PC-9 (cell line): ENCODE measurements around the gene HIBADH.

Experiments
- EZH2 ChIP-seq: fragments of 200-600 bp; sonication (generic); IDR thresholded peaks from 2 replicates; pipeline ENCODE4 v1.8.0; 2017; ENCODE audit warnings: antibody characterized with exemption, low read depth
- TF ChIP-seq, protein P1 (sequence below): fragments of 200-600 bp; sonication (generic); conservative IDR thresholded peaks from 2 replicates; pipeline ENCODE4 v1.6.1; 2017; ENCODE audit warnings: mixed run types, antibody characterized with exemption, mild to moderate bottlenecking, moderate library complexity

GRCh38 chr7:27564881-27565482, 97.7 kb downstream of the HIBADH start:
- TF ChIP-seq, protein P1, sequence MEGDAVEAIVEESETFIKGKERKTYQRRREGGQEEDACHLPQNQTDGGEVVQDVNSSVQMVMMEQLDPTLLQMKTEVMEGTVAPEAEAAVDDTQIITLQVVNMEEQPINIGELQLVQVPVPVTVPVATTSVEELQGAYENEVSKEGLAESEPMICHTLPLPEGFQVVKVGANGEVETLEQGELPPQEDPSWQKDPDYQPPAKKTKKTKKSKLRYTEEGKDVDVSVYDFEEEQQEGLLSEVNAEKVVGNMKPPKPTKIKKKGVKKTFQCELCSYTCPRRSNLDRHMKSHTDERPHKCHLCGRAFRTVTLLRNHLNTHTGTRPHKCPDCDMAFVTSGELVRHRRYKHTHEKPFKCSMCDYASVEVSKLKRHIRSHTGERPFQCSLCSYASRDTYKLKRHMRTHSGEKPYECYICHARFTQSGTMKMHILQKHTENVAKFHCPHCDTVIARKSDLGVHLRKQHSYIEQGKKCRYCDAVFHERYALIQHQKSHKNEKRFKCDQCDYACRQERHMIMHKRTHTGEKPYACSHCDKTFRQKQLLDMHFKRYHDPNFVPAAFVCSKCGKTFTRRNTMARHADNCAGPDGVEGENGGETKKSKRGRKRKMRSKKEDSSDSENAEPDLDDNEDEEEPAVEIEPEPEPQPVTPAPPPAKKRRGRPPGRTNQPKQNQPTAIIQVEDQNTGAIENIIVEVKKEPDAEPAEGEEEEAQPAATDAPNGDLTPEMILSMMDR, result no peak
- TF ChIP-seq EZH2, result no peak
